SK-N-SH (cell line): ENCODE results near the gene IPO11. TPM values are rescaled to one million over a fixed set of nuclear protein-coding genes. Genes with fewer than 3 reads are reported as not detected.

Source experiments
- CTCF ChIA-PET: fragments of 300-600, 350-600 bp; formaldehyde crosslinking; extraction: SDS; loops from one replicate; lab custom pipeline; 2021; lab: Yijun Ruan, JAX
- POLR2A ChIA-PET: fragments of 350-600 bp; sonication (Branson Sonifier 250); formaldehyde crosslinking; extraction: SDS; loops from one replicate; lab custom pipeline; 2020; ENCODE audit warnings: antibody characterized with exemption, inconsistent platforms; lab: Yijun Ruan, JAX
- DNase-seq: peaks from one replicate; pipeline ENCODE4 v3.0.0; 2012
- H2AFZ ChIP-seq: fragments of 200-600 bp; sonication (generic); 2 replicates; pipeline ENCODE4 v1.8.1; 2016; ENCODE audit warnings: antibody characterized with exemption, mild to moderate bottlenecking, low read depth
- H3F3A ChIP-seq: fragments of 200-600 bp; sonication (generic); replicated peaks from 2 replicates; pipeline ENCODE3; 2016; ENCODE audit warnings: antibody characterized with exemption, mild to moderate bottlenecking; ENCODE audit not compliant: insufficient read depth
- H3K27ac ChIP-seq, 2 experiments: fragments of 200-500 bp in 1 of 2; fragments of 200-600 bp in 1 of 2; sonication (Bioruptor generic) in 1 of 2; sonication (generic), shearing (Covaris generic) in 1 of 2; 2 replicates each; pipeline versions ENCODE4 v1.5.1 to v1.6.1; 2014 to 2016; ENCODE audit warnings: low read depth in 2 of 2, inconsistent platforms in 1 of 2, low read length in 1 of 2, mild to moderate bottlenecking in 1 of 2, mixed read lengths in 1 of 2
- H3K27me3 ChIP-seq: fragments of 200-600 bp; sonication (generic), shearing (Covaris generic); 2 replicates; pipeline ENCODE4 v1.6.1; 2016; ENCODE audit warnings: mixed run types; ENCODE audit not compliant: insufficient read depth
- H3K36me3 ChIP-seq, 2 experiments: fragments of 200-500 bp in 1 of 2; fragments of 200-600 bp in 1 of 2; sonication (Bioruptor generic) in 1 of 2; sonication (generic) in 1 of 2; replicated peaks in 1 of 2; 2 replicates each; pipeline versions ENCODE3 to v1.5.1; 2014 to 2016; ENCODE audit warnings: low read length in 1 of 2, mild to moderate bottlenecking in 1 of 2; ENCODE audit not compliant: insufficient read depth in 2 of 2, control insufficient read depth in 1 of 2
- H3K4me1 ChIP-seq, 2 experiments: fragments of 200-500 bp in 1 of 2; fragments of 200-600 bp in 1 of 2; sonication (Bioruptor generic) in 1 of 2; sonication (generic), shearing (Covaris generic) in 1 of 2; 2 replicates each; pipeline versions ENCODE4 v1.5.1 to v1.6.1; 2014 to 2016; ENCODE audit warnings: low read depth in 1 of 2, low read length in 1 of 2, mixed run types in 1 of 2; ENCODE audit not compliant: insufficient read depth in 2 of 2, control insufficient read depth in 1 of 2
- H3K4me2 ChIP-seq: fragments of 200-600 bp; sonication (generic), shearing (Covaris generic); 2 replicates; pipeline ENCODE4 v1.6.1; 2017; ENCODE audit warnings: mixed run types
- H3K4me3 ChIP-seq, 2 experiments: fragments of 200-500 bp in 1 of 2; fragments of 200-600 bp in 1 of 2; sonication (Bioruptor generic) in 1 of 2; sonication (generic), shearing (Covaris generic) in 1 of 2; 2 replicates each; pipeline versions ENCODE4 v1.5.1 to v1.8.1; 2014 to 2016; ENCODE audit warnings: low read depth in 2 of 2, inconsistent platforms in 1 of 2, low read length in 1 of 2, mild to moderate bottlenecking in 1 of 2, mixed read lengths in 1 of 2, moderate library complexity in 1 of 2
- H3K79me2 ChIP-seq: fragments of 200-600 bp; sonication (generic); 2 replicates; pipeline ENCODE4 v1.8.1; 2017; ENCODE audit warnings: mild to moderate bottlenecking; ENCODE audit not compliant: insufficient read depth
- H3K9ac ChIP-seq: fragments of 200-600 bp; sonication (generic); 2 replicates; pipeline ENCODE4 v1.6.1; 2017; ENCODE audit warnings: mixed run types
- H3K9me2 ChIP-seq: fragments of 200-600 bp; sonication (generic); 2 replicates; pipeline ENCODE4 v1.6.1; 2017; ENCODE audit warnings: mixed run types
- H3K9me3 ChIP-seq: fragments of 200-600 bp; sonication (generic); 2 replicates; pipeline ENCODE4 v1.6.1; 2017; ENCODE audit warnings: mixed run types, mild to moderate bottlenecking, moderate library complexity
- H4K20me1 ChIP-seq: fragments of 200-600 bp; sonication (generic); 2 replicates; pipeline ENCODE4 v1.6.1; 2017; ENCODE audit warnings: mild to moderate bottlenecking, mixed run types; ENCODE audit not compliant: insufficient read depth
- ELF1 ChIP-seq: IDR thresholded peaks from 2 replicates; pipeline ENCODE4 v1.4.0; 2012
- EZH2phosphoT487 ChIP-seq: fragments of 200-600 bp; sonication (generic); IDR thresholded peaks from 2 replicates; pipeline ENCODE4 v1.6.1; 2017; ENCODE audit warnings: low read depth, mixed run types, mild to moderate bottlenecking, antibody characterized with exemption, moderate library complexity, borderline replicate concordance
- FOXJ3 ChIP-seq: sonication (generic); formaldehyde crosslinking; IDR thresholded peaks from 2 replicates; pipeline ENCODE4 v1.5.1; 2020; ENCODE audit warnings: mild to moderate bottlenecking, missing genetic modification reagents
- FOXM1 ChIP-seq: IDR thresholded peaks from 2 replicates; pipeline ENCODE4 v1.4.0; 2012; ENCODE audit warnings: low read depth, mild to moderate bottlenecking
- GABPA ChIP-seq: IDR thresholded peaks from 2 replicates; pipeline ENCODE4 v1.4.0; 2012; ENCODE audit warnings: low read depth, mild to moderate bottlenecking
- GATA2 ChIP-seq: sonication (generic); formaldehyde crosslinking; IDR thresholded peaks from 2 replicates; pipeline ENCODE4 v1.5.0; 2020; ENCODE audit warnings: mild to moderate bottlenecking, missing genetic modification reagents
- MEF2A ChIP-seq: IDR thresholded peaks from 2 replicates; pipeline ENCODE4 v1.4.0; 2012; ENCODE audit warnings: low read depth, borderline replicate concordance
- NRF1 ChIP-seq: IDR thresholded peaks from 2 replicates; pipeline ENCODE4 v1.6.1; 2012; ENCODE audit warnings: low read depth, mild to moderate bottlenecking, low read length
- POLR2AphosphoS5 ChIP-seq: IDR thresholded peaks from 2 replicates; pipeline ENCODE4 v1.6.1; 2012; ENCODE audit warnings: low read depth, low read length
- RCOR1 ChIP-seq: fragments of 150-350 bp; IDR thresholded peaks from 2 replicates; pipeline ENCODE4 v1.6.1; 2017; ENCODE audit warnings: antibody characterized with exemption, low read length
- RFX5 ChIP-seq: IDR thresholded peaks from 2 replicates; pipeline ENCODE4 v1.6.1; 2012; ENCODE audit warnings: mild to moderate bottlenecking, improper control_type of control experiment, low read length
- RXRA ChIP-seq: IDR thresholded peaks from 2 replicates; pipeline ENCODE4 v1.4.0; 2012; ENCODE audit warnings: low read depth, mild to moderate bottlenecking, borderline replicate concordance
- SMC3 ChIP-seq: IDR thresholded peaks from 2 replicates; pipeline ENCODE4 v1.6.1; 2012; ENCODE audit warnings: low read depth, low read length, improper control_type of control experiment
- WGBS: methylation state at CpG from one replicate; pipeline ENCODE4 v1.1.6; 2017; ENCODE audit warnings: low lambda C conversion rate; 5-methylcytosine and 5-hydroxymethylcytosine counted together
- polyA plus RNA-seq, 3 experiments: library from polyadenylated mRNA; depleted of rRNA; stranded (reverse); fragments of >200 nt; gene quantifications; 2 replicates each; pipeline ENCODE4 v1.2.3, GENCODE V29; 2012
- TF ChIP-seq, protein P1 (sequence below): fragments of 150-350 bp; IDR thresholded peaks from 2 replicates; pipeline ENCODE4 v1.6.1; 2016; ENCODE audit warnings: mild to moderate bottlenecking, low read depth, low read length
- TF ChIP-seq, protein P2 (sequence below): IDR thresholded peaks from 2 replicates; pipeline ENCODE4; 2012
- TF ChIP-seq, protein P3 (sequence below): fragments of 150-350 bp; IDR thresholded peaks from 2 replicates; pipeline ENCODE4 v1.6.1; 2017; ENCODE audit warnings: antibody characterized with exemption, low read length, low read depth, borderline replicate concordance
- TF ChIP-seq, protein P4 (sequence below): IDR thresholded peaks from 2 replicates; pipeline ENCODE4 v1.6.1; 2012; ENCODE audit warnings: mild to moderate bottlenecking, low read depth, low read length, moderate library complexity
- TF ChIP-seq, protein P5 (sequence below): IDR thresholded peaks from 2 replicates; pipeline ENCODE4 v1.4.0; 2012; ENCODE audit warnings: low read depth, borderline replicate concordance
- TF ChIP-seq, protein P6 (sequence below): IDR thresholded peaks from 2 replicates; pipeline ENCODE4 v1.4.0; 2012; ENCODE audit warnings: low read depth

The IPO11 gene
- polyA plus RNA-seq, 1 of the 3 experiments (the other 2 are of a cell fraction), result 8.1 TPM

DNA sequence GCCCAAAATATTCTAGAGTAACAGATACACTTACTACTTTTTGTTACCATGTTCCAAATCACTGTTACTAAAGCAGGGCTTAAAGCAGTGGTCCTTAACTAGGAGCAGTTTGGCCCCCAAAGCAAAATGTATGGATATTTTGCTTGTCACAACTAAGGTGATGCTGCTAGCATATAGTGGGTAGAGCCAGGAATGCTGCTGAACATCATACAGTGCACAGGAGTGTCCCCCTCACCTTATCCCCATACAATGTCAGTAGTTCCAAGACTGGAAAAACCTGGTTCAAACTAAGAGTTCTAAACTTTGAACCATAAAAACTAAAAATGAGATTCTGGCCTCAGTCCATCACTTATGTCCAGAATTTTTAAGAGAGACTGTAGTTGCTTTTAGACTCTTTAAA is 36.9 kb upstream of the IPO11 start:
- no peak overlapping the region for H3K4me2 ChIP-seq
- H3K4me3 ChIP-seq, result no peak overlapping the region
- no peak for TF ChIP-seq EZH2phosphoT487
- TF ChIP-seq, protein P1, sequence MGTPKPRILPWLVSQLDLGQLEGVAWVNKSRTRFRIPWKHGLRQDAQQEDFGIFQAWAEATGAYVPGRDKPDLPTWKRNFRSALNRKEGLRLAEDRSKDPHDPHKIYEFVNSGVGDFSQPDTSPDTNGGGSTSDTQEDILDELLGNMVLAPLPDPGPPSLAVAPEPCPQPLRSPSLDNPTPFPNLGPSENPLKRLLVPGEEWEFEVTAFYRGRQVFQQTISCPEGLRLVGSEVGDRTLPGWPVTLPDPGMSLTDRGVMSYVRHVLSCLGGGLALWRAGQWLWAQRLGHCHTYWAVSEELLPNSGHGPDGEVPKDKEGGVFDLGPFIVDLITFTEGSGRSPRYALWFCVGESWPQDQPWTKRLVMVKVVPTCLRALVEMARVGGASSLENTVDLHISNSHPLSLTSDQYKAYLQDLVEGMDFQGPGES, result no peak
- TF ChIP-seq, protein P2, sequence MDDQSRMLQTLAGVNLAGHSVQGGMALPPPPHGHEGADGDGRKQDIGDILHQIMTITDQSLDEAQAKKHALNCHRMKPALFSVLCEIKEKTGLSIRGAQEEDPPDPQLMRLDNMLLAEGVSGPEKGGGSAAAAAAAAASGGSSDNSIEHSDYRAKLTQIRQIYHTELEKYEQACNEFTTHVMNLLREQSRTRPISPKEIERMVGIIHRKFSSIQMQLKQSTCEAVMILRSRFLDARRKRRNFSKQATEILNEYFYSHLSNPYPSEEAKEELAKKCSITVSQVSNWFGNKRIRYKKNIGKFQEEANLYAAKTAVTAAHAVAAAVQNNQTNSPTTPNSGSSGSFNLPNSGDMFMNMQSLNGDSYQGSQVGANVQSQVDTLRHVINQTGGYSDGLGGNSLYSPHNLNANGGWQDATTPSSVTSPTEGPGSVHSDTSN, result no peak
- TF ChIP-seq SMC3, result no peak
- TF ChIP-seq MEF2A, result no peak
- no peak for TF ChIP-seq FOXM1
- TF ChIP-seq, protein P3, sequence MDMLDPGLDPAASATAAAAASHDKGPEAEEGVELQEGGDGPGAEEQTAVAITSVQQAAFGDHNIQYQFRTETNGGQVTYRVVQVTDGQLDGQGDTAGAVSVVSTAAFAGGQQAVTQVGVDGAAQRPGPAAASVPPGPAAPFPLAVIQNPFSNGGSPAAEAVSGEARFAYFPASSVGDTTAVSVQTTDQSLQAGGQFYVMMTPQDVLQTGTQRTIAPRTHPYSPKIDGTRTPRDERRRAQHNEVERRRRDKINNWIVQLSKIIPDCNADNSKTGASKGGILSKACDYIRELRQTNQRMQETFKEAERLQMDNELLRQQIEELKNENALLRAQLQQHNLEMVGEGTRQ, result no peak
- no peak for TF ChIP-seq RFX5
- TF ChIP-seq, protein P4, sequence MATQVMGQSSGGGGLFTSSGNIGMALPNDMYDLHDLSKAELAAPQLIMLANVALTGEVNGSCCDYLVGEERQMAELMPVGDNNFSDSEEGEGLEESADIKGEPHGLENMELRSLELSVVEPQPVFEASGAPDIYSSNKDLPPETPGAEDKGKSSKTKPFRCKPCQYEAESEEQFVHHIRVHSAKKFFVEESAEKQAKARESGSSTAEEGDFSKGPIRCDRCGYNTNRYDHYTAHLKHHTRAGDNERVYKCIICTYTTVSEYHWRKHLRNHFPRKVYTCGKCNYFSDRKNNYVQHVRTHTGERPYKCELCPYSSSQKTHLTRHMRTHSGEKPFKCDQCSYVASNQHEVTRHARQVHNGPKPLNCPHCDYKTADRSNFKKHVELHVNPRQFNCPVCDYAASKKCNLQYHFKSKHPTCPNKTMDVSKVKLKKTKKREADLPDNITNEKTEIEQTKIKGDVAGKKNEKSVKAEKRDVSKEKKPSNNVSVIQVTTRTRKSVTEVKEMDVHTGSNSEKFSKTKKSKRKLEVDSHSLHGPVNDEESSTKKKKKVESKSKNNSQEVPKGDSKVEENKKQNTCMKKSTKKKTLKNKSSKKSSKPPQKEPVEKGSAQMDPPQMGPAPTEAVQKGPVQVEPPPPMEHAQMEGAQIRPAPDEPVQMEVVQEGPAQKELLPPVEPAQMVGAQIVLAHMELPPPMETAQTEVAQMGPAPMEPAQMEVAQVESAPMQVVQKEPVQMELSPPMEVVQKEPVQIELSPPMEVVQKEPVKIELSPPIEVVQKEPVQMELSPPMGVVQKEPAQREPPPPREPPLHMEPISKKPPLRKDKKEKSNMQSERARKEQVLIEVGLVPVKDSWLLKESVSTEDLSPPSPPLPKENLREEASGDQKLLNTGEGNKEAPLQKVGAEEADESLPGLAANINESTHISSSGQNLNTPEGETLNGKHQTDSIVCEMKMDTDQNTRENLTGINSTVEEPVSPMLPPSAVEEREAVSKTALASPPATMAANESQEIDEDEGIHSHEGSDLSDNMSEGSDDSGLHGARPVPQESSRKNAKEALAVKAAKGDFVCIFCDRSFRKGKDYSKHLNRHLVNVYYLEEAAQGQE, result no peak
- TF ChIP-seq FOXJ3 (CRISPR knock-in tag), result no peak
- ChIA-PET CTCF (no interaction called here), POLR2A (no interaction called here)
- H3K27me3 ChIP-seq, result no peaks in the 10 kb centered on the region
- H3K9ac ChIP-seq, result no peak overlapping the region
- no peak for DNase-seq
- H3K9me2 ChIP-seq, result no peaks in the 10 kb centered on the region
- H3K4me1 ChIP-seq, result peaks cover 0 to 10% of the 10 kb centered on the region in 2 experiments; a peak in 1 of 4 replicates
- H3K27ac ChIP-seq, result no peak overlapping the region
- H3K36me3 ChIP-seq, result peaks cover 67 to 73% of the 10 kb centered on the region in 2 experiments
- H2AFZ ChIP-seq, result no peak overlapping the region
- no peaks in the 10 kb centered on the region for H3K79me2 ChIP-seq
- H3K9me3 ChIP-seq, result no peaks in the 10 kb centered on the region
- no peaks in the 10 kb centered on the region for H4K20me1 ChIP-seq
- H3F3A ChIP-seq, result peaks cover 9% of the 10 kb centered on the region

DNA sequence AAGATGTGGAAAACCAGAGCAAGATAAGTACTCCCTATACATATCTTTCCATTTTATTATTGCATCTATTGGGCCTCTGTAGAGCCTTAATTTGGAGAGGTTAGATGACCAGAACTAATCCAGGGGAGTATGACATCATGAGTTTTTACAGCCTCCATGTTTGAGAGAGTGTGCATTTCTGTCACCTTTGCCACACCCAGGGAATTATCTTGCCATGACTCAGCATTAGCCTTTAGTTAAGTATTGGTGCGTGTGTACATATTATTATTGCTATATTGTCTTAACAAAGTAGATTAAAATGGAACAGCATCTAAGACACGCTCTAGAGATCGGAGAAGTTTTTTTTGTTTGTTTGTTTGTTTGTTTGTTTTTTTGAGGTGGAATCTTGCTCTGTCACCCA is 36.5 kb upstream of the IPO11 start:
- no peak overlapping the region for H3K4me3 ChIP-seq
- POLR2A ChIA-PET, result no interaction called here
- peaks cover 72 to 77% of the 10 kb centered on the region in 2 experiments for H3K36me3 ChIP-seq
- H3K9me3 ChIP-seq, result no peaks in the 10 kb centered on the region
- H3K4me1 ChIP-seq, result peaks cover 0 to 8% of the 10 kb centered on the region in 2 experiments; a peak in 1 of 4 replicates
- WGBS, result 94% methylated on average over 3 of the region's 3 CpGs
- CTCF ChIA-PET, result no interaction called here
- H3K27ac ChIP-seq, result no peak overlapping the region
- H3K27me3 ChIP-seq, result no peaks in the 10 kb centered on the region
- H3K79me2 ChIP-seq, result no peaks in the 10 kb centered on the region
- peaks cover 7% of the 10 kb centered on the region for H3F3A ChIP-seq
- no peaks in the 10 kb centered on the region for H4K20me1 ChIP-seq
- no peak overlapping the region for H3K4me2 ChIP-seq
- no peak for DNase-seq
- no peak overlapping the region for H2AFZ ChIP-seq
- H3K9ac ChIP-seq, result no peak overlapping the region
- H3K9me2 ChIP-seq, result no peaks in the 10 kb centered on the region
- TF ChIP-seq NRF1, result no peak
- TF ChIP-seq, protein P5, sequence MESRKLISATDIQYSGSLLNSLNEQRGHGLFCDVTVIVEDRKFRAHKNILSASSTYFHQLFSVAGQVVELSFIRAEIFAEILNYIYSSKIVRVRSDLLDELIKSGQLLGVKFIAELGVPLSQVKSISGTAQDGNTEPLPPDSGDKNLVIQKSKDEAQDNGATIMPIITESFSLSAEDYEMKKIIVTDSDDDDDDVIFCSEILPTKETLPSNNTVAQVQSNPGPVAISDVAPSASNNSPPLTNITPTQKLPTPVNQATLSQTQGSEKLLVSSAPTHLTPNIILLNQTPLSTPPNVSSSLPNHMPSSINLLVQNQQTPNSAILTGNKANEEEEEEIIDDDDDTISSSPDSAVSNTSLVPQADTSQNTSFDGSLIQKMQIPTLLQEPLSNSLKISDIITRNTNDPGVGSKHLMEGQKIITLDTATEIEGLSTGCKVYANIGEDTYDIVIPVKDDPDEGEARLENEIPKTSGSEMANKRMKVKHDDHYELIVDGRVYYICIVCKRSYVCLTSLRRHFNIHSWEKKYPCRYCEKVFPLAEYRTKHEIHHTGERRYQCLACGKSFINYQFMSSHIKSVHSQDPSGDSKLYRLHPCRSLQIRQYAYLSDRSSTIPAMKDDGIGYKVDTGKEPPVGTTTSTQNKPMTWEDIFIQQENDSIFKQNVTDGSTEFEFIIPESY, result no peak
- no peak for TF ChIP-seq GABPA
- no peak for TF ChIP-seq GATA2 (CRISPR knock-in tag)
- TF ChIP-seq, protein P6, sequence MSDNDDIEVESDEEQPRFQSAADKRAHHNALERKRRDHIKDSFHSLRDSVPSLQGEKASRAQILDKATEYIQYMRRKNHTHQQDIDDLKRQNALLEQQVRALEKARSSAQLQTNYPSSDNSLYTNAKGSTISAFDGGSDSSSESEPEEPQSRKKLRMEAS, result no peak
- TF ChIP-seq, protein P2, result no peak
- TF ChIP-seq RCOR1, result no peak
- no peak for TF ChIP-seq RXRA
- TF ChIP-seq RFX5, result no peak
- no peak for TF ChIP-seq ELF1
- TF ChIP-seq POLR2AphosphoS5, result no peak
